Karpas-422 (cell line): ENCODE data around the gene TMEM231. TPM values are rescaled to one million over a fixed set of nuclear protein-coding genes. Genes with fewer than 3 reads are reported as not detected.
A peak's percentile ranks its signal among the peaks of the same experiment; 100 is the strongest.

Experiments
- DNase-seq: peaks from one replicate; pipeline ENCODE4 v3.0.0-alpha.2; 2015
- H2AFZ ChIP-seq: fragments of 200-600 bp; sonication (generic); 2 replicates; pipeline ENCODE4 v1.6.1; 2014; ENCODE audit warnings: antibody characterized with exemption, low read length, mixed read lengths
- H3K27ac ChIP-seq: fragments of 200-600 bp; sonication (generic); 2 replicates; pipeline ENCODE4 v1.5.1; 2014; ENCODE audit warnings: mild to moderate bottlenecking, low read length, moderate library complexity
- H3K27me3 ChIP-seq: fragments of 200-600 bp; sonication (generic); 2 replicates; pipeline ENCODE4 v1.6.1; 2014; ENCODE audit warnings: low read length, mixed read lengths
- H3K36me3 ChIP-seq: fragments of 200-600 bp; sonication (generic); 2 replicates; pipeline ENCODE4 v1.6.1; 2014; ENCODE audit warnings: low read length, mixed read lengths; ENCODE audit not compliant: insufficient read depth
- H3K4me1 ChIP-seq: fragments of 200-600 bp; sonication (generic); 2 replicates; pipeline ENCODE4 v1.6.1; 2014; ENCODE audit warnings: mild to moderate bottlenecking, low read length, mixed read lengths
- H3K4me2 ChIP-seq: fragments of 200-600 bp; sonication (generic); 2 replicates; pipeline ENCODE4 v1.6.1; 2014; ENCODE audit warnings: low read length, low read depth, mild to moderate bottlenecking; ENCODE audit not compliant: poor library complexity, severe bottlenecking
- H3K4me3 ChIP-seq: fragments of 200-600 bp; sonication (generic); 2 replicates; pipeline ENCODE4 v1.5.1; 2014; ENCODE audit warnings: mild to moderate bottlenecking, antibody characterized with exemption, low read length, mixed read lengths
- H3K79me2 ChIP-seq: fragments of 200-600 bp; sonication (generic); 2 replicates; pipeline ENCODE4 v1.6.1; 2014; ENCODE audit warnings: mild to moderate bottlenecking, low read length, mixed read lengths
- H3K9ac ChIP-seq: fragments of 200-600 bp; sonication (generic); 2 replicates; pipeline ENCODE4 v1.6.0; 2014; ENCODE audit warnings: low read length
- H3K9me2 ChIP-seq: fragments of 200-600 bp; sonication (generic), shearing (Covaris generic); replicated peaks from 2 replicates; pipeline ENCODE4 v1.6.0; 2014; ENCODE audit warnings: mild to moderate bottlenecking, low read length, moderate library complexity; ENCODE audit not compliant: insufficient read depth
- H3K9me3 ChIP-seq: fragments of 300-700, 200-600 bp; sonication (generic); 2 replicates; pipeline ENCODE4 v1.6.1; 2014; ENCODE audit warnings: low read length, mixed read lengths
- H4K20me1 ChIP-seq: fragments of 200-600 bp; sonication (generic); 2 replicates; pipeline ENCODE4 v1.6.1; 2014; ENCODE audit warnings: mild to moderate bottlenecking, antibody characterized with exemption, low read length, low read depth; ENCODE audit not compliant: insufficient read depth
- total RNA-seq: library from RNA; depleted of rRNA; stranded (reverse); fragments of >200 nt; shearing (Covaris generic); gene quantifications from 2 replicates; pipeline ENCODE4 v1.2.3, GENCODE V29; 2014; ENCODE audit warnings: low replicate concordance

TMEM231 gene
- total RNA-seq, 1 experiment from 2014 or later, result 31.2 TPM

- Histone ChIP-seq H3K4me1 (peaks cover 32% of the 10 kb centered on the region), H3K79me2 (peaks cover 49% of the 10 kb centered on the region), H3K9me2 (no peaks in the 10 kb centered on the region), H3K27ac (no peak overlapping the region), H3K9ac (no peak overlapping the region), H4K20me1 (no peaks in the 10 kb centered on the region), H3K4me2 (no peak overlapping the region), H3K27me3 (no peaks in the 10 kb centered on the region), H3K36me3 (peaks cover 53% of the 10 kb centered on the region), H3K4me3 (no peak overlapping the region), H2AFZ (no peak overlapping the region), H3K9me3 (no peaks in the 10 kb centered on the region)
- DNase-seq, result no peak
Measured at GRCh38 chr16:75573955-75574354, 17.9 kb upstream of the TMEM231 start.

- Histone ChIP-seq H2AFZ (no peak overlapping the region), H3K9me2 (no peaks in the 10 kb centered on the region), H3K36me3 (peaks cover 59% of the 10 kb centered on the region), H3K27me3 (no peaks in the 10 kb centered on the region), H4K20me1 (no peaks in the 10 kb centered on the region), H3K4me2 (no peak overlapping the region), H3K4me1 (peaks cover 40% of the 10 kb centered on the region), H3K79me2 (peaks cover 58% of the 10 kb centered on the region), H3K9ac (0 out of 2 replicates have a peak overlapping the region, but pooled peaks have one; percentile 12), H3K9me3 (no peaks in the 10 kb centered on the region), H3K4me3 (no peak overlapping the region), H3K27ac (no peak overlapping the region)
- DNase-seq, result no peak
Measured at GRCh38 chr16:75572864-75573542, 17.0 kb upstream of the TMEM231 start.

DNA sequence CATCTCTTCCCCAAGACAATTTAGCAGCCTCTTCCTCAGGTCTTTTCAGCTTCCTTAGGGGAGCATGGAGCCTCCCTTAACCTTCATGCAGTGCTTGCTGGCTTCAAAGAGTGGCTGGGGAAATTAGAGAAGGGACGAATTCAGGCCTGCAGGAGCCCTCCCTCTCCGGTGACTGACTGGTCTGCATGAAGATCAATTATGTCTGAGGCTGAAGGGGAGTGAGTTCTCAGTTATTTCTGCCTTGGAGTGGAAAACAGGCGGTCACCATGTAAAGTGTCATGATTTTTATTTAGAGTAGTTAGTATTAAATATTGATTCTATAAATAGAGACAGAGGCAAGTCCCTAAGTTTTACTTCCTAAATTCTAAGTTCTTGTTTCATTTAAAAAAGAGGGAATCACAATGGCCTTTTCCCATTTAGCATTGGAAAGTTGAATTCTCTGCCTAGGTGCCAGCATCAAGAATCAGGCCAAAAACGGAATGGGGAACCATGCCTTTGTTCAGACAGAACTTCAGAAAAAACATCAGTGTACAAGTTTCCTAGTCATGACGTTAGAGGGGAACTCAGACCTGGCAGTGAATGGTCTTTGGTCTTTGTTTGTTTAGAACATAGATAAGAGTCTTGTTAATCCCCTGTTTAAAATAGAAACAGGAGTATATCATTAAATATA is 14.5 kb upstream of the TMEM231 start:
- no peak overlapping the region for H3K9ac ChIP-seq
- H3K9me2 ChIP-seq, result no peaks in the 10 kb centered on the region
- no peak overlapping the region for H2AFZ ChIP-seq
- H3K9me3 ChIP-seq, result no peaks in the 10 kb centered on the region
- H3K27ac ChIP-seq, result 0 out of 2 replicates have a peak overlapping the region, but pooled peaks have one; percentile 28
- peaks cover 65% of the 10 kb centered on the region for H3K79me2 ChIP-seq
- no peak overlapping the region for H3K4me3 ChIP-seq
- peaks cover 53% of the 10 kb centered on the region for H3K36me3 ChIP-seq
- no peaks in the 10 kb centered on the region for H3K27me3 ChIP-seq
- H3K4me2 ChIP-seq, result no peak overlapping the region
- peaks cover 49% of the 10 kb centered on the region for H3K4me1 ChIP-seq
- DNase-seq, result no peak
- peaks cover 14% of the 10 kb centered on the region for H4K20me1 ChIP-seq

GRCh38 chr16:75567911-75568310 is 11.9 kb upstream of the TMEM231 start:
- H3K4me3 ChIP-seq, result 0 out of 2 replicates have a peak overlapping the region, but pooled peaks have one; percentile 80
- no peaks in the 10 kb centered on the region for H3K9me3 ChIP-seq
- peak overlapping the region; percentile 94 for H3K9ac ChIP-seq
- no peak overlapping the region for H2AFZ ChIP-seq
- H3K4me1 ChIP-seq, result peaks cover 58% of the 10 kb centered on the region
- no peaks in the 10 kb centered on the region for H3K27me3 ChIP-seq
- peaks cover 35% of the 10 kb centered on the region for H3K36me3 ChIP-seq
- no peak for DNase-seq
- H3K9me2 ChIP-seq, result no peaks in the 10 kb centered on the region
- peaks cover 46% of the 10 kb centered on the region for H3K79me2 ChIP-seq
- peaks cover 14% of the 10 kb centered on the region for H4K20me1 ChIP-seq
- peak overlapping the region; percentile 98 for H3K4me2 ChIP-seq
- no peak overlapping the region for H3K27ac ChIP-seq

GRCh38 chr16:75566758-75567255 is 10.8 kb upstream of the TMEM231 start:
- H3K79me2 ChIP-seq, result peaks cover 38% of the 10 kb centered on the region
- H3K9ac ChIP-seq, result peak overlapping the region; percentile 94
- H4K20me1 ChIP-seq, result peaks cover 14% of the 10 kb centered on the region
- H2AFZ ChIP-seq, result no peak overlapping the region
- H3K36me3 ChIP-seq, result peaks cover 27% of the 10 kb centered on the region
- H3K4me3 ChIP-seq, result peak overlapping the region; percentile 80
- H3K27me3 ChIP-seq, result no peaks in the 10 kb centered on the region
- no peak overlapping the region; the same call in 1 of the 2 replicates for H3K27ac ChIP-seq
- peak overlapping the region; percentile 98 for H3K4me2 ChIP-seq
- no peaks in the 10 kb centered on the region for H3K9me2 ChIP-seq
- H3K9me3 ChIP-seq, result no peaks in the 10 kb centered on the region
- DNase-seq, result peak; percentile 69
- H3K4me1 ChIP-seq, result peaks cover 52% of the 10 kb centered on the region

DNA sequence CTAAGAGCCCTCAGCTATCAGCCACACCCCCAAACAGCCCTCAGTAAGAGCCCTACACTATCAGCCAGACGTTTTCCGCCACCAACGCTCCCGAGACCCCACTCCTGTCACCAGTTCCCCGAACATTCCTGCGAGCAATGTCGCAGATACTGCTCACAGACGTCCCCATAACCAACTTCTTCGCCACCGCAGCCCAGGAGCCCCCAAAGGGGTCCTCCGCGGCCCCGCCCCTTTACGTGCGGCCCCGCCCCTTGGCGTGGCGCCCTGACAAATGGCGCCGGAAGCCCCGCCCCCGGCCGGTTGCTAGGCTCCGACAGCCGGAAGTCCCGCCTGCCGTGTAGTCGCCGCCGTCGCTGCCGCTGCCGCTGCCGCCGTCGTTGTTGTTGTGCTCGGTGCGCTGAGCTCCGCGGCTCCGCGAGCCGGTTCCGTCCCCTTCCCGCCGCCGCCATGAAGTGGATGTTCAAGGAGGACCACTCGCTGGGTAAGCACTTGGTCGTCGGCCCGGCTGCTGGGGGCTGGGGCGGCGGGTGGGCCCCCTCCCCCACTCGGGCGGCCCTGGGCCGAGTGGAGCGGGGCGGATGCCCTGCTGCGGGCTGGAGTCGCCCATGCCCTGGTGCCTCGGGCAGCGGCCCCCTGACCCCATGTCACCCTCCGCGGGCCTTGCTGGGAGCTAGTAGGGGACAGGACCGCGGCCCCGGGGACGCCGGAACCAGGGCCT is 10.1 kb upstream of the TMEM231 start, which contains the start of gene GABARAPL2:
Gene GABARAPL2, plus strand, starts transcription at position 340 of the 718 bp plus-strand sequence. Its CDS starts 108 bp downstream, at position 448.
- no peaks in the 10 kb centered on the region for H3K9me2 ChIP-seq
- no peak within 1 kb of the TSS; the same call in 1 of the 2 replicates for H3K27ac ChIP-seq
- H3K4me3 ChIP-seq, result peak within 1 kb of the TSS; percentile 80
- H3K27me3 ChIP-seq, result no peaks in the 10 kb centered on the region
- H2AFZ ChIP-seq, result peak within 1 kb of the TSS; percentile 66
- peaks cover 35% of the 10 kb centered on the region for H3K79me2 ChIP-seq
- peaks cover 14% of the 10 kb centered on the region for H4K20me1 ChIP-seq
- peaks cover 27% of the 10 kb centered on the region for H3K36me3 ChIP-seq
- H3K4me1 ChIP-seq, result peaks cover 52% of the 10 kb centered on the region
- DNase-seq, result peak; percentile 96
- H3K4me2 ChIP-seq, result peak within 1 kb of the TSS; percentile 98
- H3K9ac ChIP-seq, result peak within 1 kb of the TSS; percentile 94
- H3K9me3 ChIP-seq, result no peaks in the 10 kb centered on the region

- Histone ChIP-seq H3K27me3 (no peaks in the 10 kb centered on the region), H3K79me2 (peaks cover 33% of the 10 kb centered on the region), H3K36me3 (peaks cover 27% of the 10 kb centered on the region), H2AFZ (peak overlapping the region; percentile 66), H3K4me2 (peak overlapping the region; percentile 98), H3K4me1 (peaks cover 52% of the 10 kb centered on the region), H3K27ac (no peak overlapping the region), H4K20me1 (peaks cover 14% of the 10 kb centered on the region), H3K4me3 (peak overlapping the region; percentile 80), H3K9ac (peak overlapping the region; percentile 94), H3K9me2 (no peaks in the 10 kb centered on the region), H3K9me3 (no peaks in the 10 kb centered on the region)
- DNase-seq, result no peak
Measured at GRCh38 chr16:75565640-75566039, 9.6 kb upstream of the TMEM231 start.
